ACHN (cell line): ENCODE data around the gene ABLIM2.

Experiments used
- DNase-seq: peaks from one replicate; pipeline ENCODE4 v3.0.0-alpha.2; 2015
- in situ Hi-C: cut with HindIII; loops from 2 replicates; pipeline ENCODE4 v1.10.0; 2017; ENCODE audit warnings: low sequenced_read_pairs, low pct_ligation_motif_present, low pct_unique_long_range_greater_than_20kb

The ABLIM2 gene

GRCh38 chr4:8084712-8085490 lies 73.7 kb downstream of the ABLIM2 start:
- no peak for DNase-seq

GRCh38 chr4:8084031-8084660 lies 74.5 kb downstream of the ABLIM2 start:
- in situ Hi-C loops = no loop called here

More at GRCh38 chr4:8084712-8085490, 73.7 kb downstream of the ABLIM2 start:
- in situ Hi-C loops = no loop called here

GRCh38 chr4:8083086-8083825 lies 75.4 kb downstream of the ABLIM2 start:
- no peak for DNase-seq
- in situ Hi-C loops = no loop called here

More at GRCh38 chr4:8084031-8084660, 74.5 kb downstream of the ABLIM2 start:
- no peak for DNase-seq

- in situ Hi-C loops = no loop called here
- no peak for DNase-seq
Measured at GRCh38 chr4:8082517-8083055, 76.0 kb downstream of the ABLIM2 start.

- in situ Hi-C loops = no loop called here
Measured at GRCh38 chr4:8081621-8082516, 76.7 kb downstream of the ABLIM2 start.

GRCh38 chr4:8081171-8081570 lies 77.4 kb downstream of the ABLIM2 start:
- DNase-seq = no peak
- in situ Hi-C loops = no loop called here

More at GRCh38 chr4:8081621-8082516, 76.7 kb downstream of the ABLIM2 start:
- no peak for DNase-seq

GRCh38 chr4:8080754-8081065 lies 77.9 kb downstream of the ABLIM2 start:
- DNase-seq = no peak
- in situ Hi-C loops = no loop called here

- no peak for DNase-seq
- in situ Hi-C loops = no loop called here
Measured at GRCh38 chr4:8079916-8080753, 78.5 kb downstream of the ABLIM2 start.

GRCh38 chr4:8079031-8079885 lies 79.4 kb downstream of the ABLIM2 start:
- DNase-seq = no peak
- in situ Hi-C loops = no loop called here

- in situ Hi-C loops = no loop called here
- no peak for DNase-seq
Measured at GRCh38 chr4:8078610-8079015, 80.0 kb downstream of the ABLIM2 start.

GRCh38 chr4:8078109-8078494 lies 80.5 kb downstream of the ABLIM2 start:
- DNase-seq = no peak
- in situ Hi-C loops = no loop called here

- in situ Hi-C loops = no loop called here
- DNase-seq = no peak
Measured at GRCh38 chr4:8077181-8078108, 81.2 kb downstream of the ABLIM2 start.

- DNase-seq = no peak
- in situ Hi-C loops = no loop called here
Measured at GRCh38 chr4:8076023-8076422, 82.6 kb downstream of the ABLIM2 start.

- no peak for DNase-seq
- in situ Hi-C loops = no loop called here
Measured at GRCh38 chr4:8073206-8073863, 85.3 kb downstream of the ABLIM2 start.

GRCh38 chr4:8072235-8072968 lies 86.2 kb downstream of the ABLIM2 start:
- DNase-seq = no peak
- in situ Hi-C loops = no loop called here
